WTC11 (cell line): ENCODE data around the gene NDUFA13. TPM values are rescaled to one million over a fixed set of nuclear protein-coding genes. Genes with fewer than 3 reads are reported as not detected.

Source experiments
- ATAC-seq: fragments of 200-7000 bp; cut with Tn5 transposase; 2 replicates; pipeline ENCODE4 v1.10.0; 2021; ENCODE audit warnings: mild to moderate bottlenecking, moderate library complexity
- CTCF ChIA-PET: fragments of 300-600 bp; sonication (Branson Sonifier 250); formaldehyde crosslinking; loops from one replicate; lab custom pipeline; 2021; ENCODE audit warnings: antibody characterized with exemption; lab: Charles Lee
- POLR2A ChIA-PET: fragments of 350-600 bp; sonication (Branson Sonifier 250); formaldehyde crosslinking; loops from one replicate; lab custom pipeline; 2021; ENCODE audit warnings: antibody characterized with exemption; lab: Charles Lee
- DNase-seq: peaks from one replicate; pipeline ENCODE4 v3.0.0; 2021; ENCODE audit warnings: low spot score
- H3K27ac Mint-ChIP-seq: 2 replicates; pipeline ENCODE4 v1.8.0; 2021; ENCODE audit warnings: mixed read lengths
- H3K27me3 Mint-ChIP-seq: 2 replicates; pipeline ENCODE4 v1.8.0; 2021; ENCODE audit warnings: low read depth, mild to moderate bottlenecking, moderate library complexity, mixed read lengths
- H3K36me3 Mint-ChIP-seq: 2 replicates; pipeline ENCODE4 v1.8.0; 2021; ENCODE audit warnings: mixed read lengths
- H3K4me1 Mint-ChIP-seq: 2 replicates; pipeline ENCODE4 v1.8.0; 2022; ENCODE audit warnings: mixed read lengths
- H3K4me3 Mint-ChIP-seq: 2 replicates; pipeline ENCODE4 v1.8.0; 2021; ENCODE audit warnings: mild to moderate bottlenecking, moderate library complexity, mixed read lengths
- H3K9me3 Mint-ChIP-seq: 2 replicates; pipeline ENCODE4 v1.8.0; 2021; ENCODE audit warnings: mixed read lengths
- ATF1 ChIP-seq: sonication (generic); formaldehyde crosslinking; IDR thresholded peaks from 2 replicates; pipeline ENCODE4 v1.8.1; 2023; ENCODE audit warnings: mild to moderate bottlenecking, moderate library complexity, missing genetic modification reagents
- EMX1 ChIP-seq: fragments of 250-450 bp; sonication (Bioruptor Pico); IDR thresholded peaks from 2 replicates; pipeline ENCODE4 v1.8.0; 2021; ENCODE audit warnings: mild to moderate bottlenecking
- GRHL2 ChIP-seq: fragments of 250-450 bp; sonication (Bioruptor Pico); IDR thresholded peaks from 2 replicates; pipeline ENCODE4 v1.8.0; 2022; ENCODE audit warnings: mild to moderate bottlenecking, moderate library complexity; ENCODE audit not compliant: insufficient replicate concordance, severe bottlenecking
- NFYB ChIP-seq: sonication (generic); formaldehyde crosslinking; conservative IDR thresholded peaks from 2 replicates; pipeline ENCODE4 v1.8.0; 2022; ENCODE audit warnings: low read depth, missing genetic modification reagents
- NR3C1 ChIP-seq: sonication (generic); formaldehyde crosslinking; conservative IDR thresholded peaks from 2 replicates; pipeline ENCODE4 v1.8.1; 2023; ENCODE audit warnings: low read depth, mild to moderate bottlenecking, missing genetic modification reagents
- ZNF416 ChIP-seq: fragments of 250-450 bp; sonication (Bioruptor Pico); IDR thresholded peaks from 2 replicates; pipeline ENCODE4 v1.9.0; 2021; ENCODE audit warnings: mild to moderate bottlenecking, inconsistent platforms
- ZNF423 ChIP-seq: fragments of 250-450 bp; sonication (Bioruptor Pico); IDR thresholded peaks from 2 replicates; pipeline ENCODE4 v2.1.2; 2022; ENCODE audit warnings: mild to moderate bottlenecking, moderate library complexity
- total RNA-seq: library from RNA; stranded (reverse); gene quantifications from 3 replicates; pipeline ENCODE4 v1.2.3, GENCODE V29; 2021
- TF ChIP-seq, protein P1 (sequence below): sonication (generic); formaldehyde crosslinking; conservative IDR thresholded peaks from 2 replicates; pipeline ENCODE4 v1.8.1; 2023; ENCODE audit warnings: mild to moderate bottlenecking, low read depth, missing genetic modification reagents, moderate library complexity
- TF ChIP-seq, protein P2 (sequence below): sonication (generic); formaldehyde crosslinking; IDR thresholded peaks from 2 replicates; pipeline ENCODE4 v1.8.1; 2022; ENCODE audit warnings: mild to moderate bottlenecking, missing genetic modification reagents, moderate library complexity, borderline replicate concordance
- TF ChIP-seq, protein P3 (sequence below): fragments of 200-600 bp; IDR thresholded peaks from 2 replicates; pipeline ENCODE4 v1.8.0; 2022; ENCODE audit warnings: antibody characterized with exemption
- TF ChIP-seq, protein P4 (sequence below): sonication (generic); formaldehyde crosslinking; IDR thresholded peaks from 2 replicates; pipeline ENCODE4 v1.8.0; 2022; ENCODE audit warnings: missing genetic modification reagents
- TF ChIP-seq, protein P5 (sequence below): sonication (generic); formaldehyde crosslinking; IDR thresholded peaks from 2 replicates; pipeline ENCODE4 v1.8.0; 2023; ENCODE audit warnings: mild to moderate bottlenecking, missing genetic modification reagents
- TF ChIP-seq, protein P6 (sequence below): sonication (generic); formaldehyde crosslinking; IDR thresholded peaks from 2 replicates; pipeline ENCODE4 v1.8.1; 2023; ENCODE audit warnings: mild to moderate bottlenecking, missing genetic modification reagents

NDUFA13 gene
- total RNA-seq, 1 experiment from 2014 or later: 519 TPM

DNA sequence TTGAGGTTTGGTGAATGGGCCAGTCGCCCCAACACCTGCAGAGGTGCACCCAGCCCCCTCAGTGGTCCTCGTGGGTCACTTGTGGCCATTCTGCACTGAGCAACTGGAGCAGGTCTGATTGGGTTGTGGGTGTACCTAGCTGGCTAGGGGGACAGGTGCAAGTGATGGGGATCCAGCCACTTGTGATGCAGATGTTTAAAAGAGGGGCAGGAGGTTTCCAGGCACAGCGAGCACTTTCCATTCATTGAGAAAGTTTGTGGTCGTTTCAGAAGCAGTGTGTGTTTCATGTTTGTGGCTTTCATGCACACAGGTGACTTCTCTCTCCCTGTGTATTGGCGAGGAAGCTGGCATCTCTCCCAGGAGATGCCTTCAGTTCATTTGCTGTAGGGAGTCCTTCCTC, 35.3 kb upstream of the NDUFA13 start (continued):
- TF ChIP-seq, protein P1, sequence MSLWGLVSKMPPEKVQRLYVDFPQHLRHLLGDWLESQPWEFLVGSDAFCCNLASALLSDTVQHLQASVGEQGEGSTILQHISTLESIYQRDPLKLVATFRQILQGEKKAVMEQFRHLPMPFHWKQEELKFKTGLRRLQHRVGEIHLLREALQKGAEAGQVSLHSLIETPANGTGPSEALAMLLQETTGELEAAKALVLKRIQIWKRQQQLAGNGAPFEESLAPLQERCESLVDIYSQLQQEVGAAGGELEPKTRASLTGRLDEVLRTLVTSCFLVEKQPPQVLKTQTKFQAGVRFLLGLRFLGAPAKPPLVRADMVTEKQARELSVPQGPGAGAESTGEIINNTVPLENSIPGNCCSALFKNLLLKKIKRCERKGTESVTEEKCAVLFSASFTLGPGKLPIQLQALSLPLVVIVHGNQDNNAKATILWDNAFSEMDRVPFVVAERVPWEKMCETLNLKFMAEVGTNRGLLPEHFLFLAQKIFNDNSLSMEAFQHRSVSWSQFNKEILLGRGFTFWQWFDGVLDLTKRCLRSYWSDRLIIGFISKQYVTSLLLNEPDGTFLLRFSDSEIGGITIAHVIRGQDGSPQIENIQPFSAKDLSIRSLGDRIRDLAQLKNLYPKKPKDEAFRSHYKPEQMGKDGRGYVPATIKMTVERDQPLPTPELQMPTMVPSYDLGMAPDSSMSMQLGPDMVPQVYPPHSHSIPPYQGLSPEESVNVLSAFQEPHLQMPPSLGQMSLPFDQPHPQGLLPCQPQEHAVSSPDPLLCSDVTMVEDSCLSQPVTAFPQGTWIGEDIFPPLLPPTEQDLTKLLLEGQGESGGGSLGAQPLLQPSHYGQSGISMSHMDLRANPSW (CRISPR knock-in tag): no peak

DNA sequence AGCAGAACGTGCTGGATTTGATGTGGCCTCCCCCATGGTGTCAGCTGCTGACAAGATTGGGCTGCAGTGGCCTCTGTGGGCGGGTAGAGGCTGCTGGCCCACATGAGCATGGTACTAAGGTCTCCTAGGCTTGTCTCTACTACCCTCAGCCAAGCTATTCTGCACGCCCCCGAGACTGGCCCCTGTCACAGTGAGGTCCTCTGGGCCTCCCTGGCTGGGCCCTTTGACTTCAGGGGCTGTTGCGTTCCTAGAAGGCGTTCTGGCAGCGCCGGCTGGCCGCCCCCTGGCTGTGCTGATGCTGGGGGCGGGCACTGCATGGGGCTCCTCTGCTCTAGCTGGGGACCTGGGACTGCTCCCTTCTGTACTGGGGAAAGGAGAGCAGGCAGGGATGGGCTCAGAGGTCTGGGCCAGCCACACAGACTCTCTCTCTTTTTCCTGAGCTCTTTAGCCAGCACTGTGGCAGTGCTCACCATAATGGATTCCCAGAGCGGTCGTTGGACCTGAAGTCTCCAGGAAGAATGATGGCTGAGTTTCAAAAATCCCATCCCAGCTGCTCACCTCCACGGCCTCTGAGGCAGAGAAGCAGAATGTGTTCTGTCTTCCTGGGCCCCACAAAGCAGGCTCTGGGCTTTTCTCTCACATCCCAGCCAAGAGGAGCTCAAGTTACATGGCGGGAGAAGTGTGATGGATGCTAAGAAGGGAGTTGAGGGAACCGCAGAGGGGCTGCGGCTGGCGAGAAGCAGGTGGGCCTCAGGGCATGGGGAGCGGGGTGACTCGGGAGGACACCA, 33.0 kb upstream of the NDUFA13 start:
- H3K27me3 Mint-ChIP-seq: no peaks in the 10 kb centered on the region
- no peak overlapping the region for H3K4me3 Mint-ChIP-seq
- H3K9me3 Mint-ChIP-seq: no peaks in the 10 kb centered on the region
- no peak for ATAC-seq
- H3K36me3 Mint-ChIP-seq: peaks cover 10% of the 10 kb centered on the region
- no peak for DNase-seq
- POLR2A ChIA-PET: no interaction called here
- H3K27ac Mint-ChIP-seq: peak overlapping the region; percentile 57
- H3K4me1 Mint-ChIP-seq: peaks cover 47% of the 10 kb centered on the region
- TF ChIP-seq ZNF423 (CRISPR knock-in tag): no peak
- TF ChIP-seq, protein P2, sequence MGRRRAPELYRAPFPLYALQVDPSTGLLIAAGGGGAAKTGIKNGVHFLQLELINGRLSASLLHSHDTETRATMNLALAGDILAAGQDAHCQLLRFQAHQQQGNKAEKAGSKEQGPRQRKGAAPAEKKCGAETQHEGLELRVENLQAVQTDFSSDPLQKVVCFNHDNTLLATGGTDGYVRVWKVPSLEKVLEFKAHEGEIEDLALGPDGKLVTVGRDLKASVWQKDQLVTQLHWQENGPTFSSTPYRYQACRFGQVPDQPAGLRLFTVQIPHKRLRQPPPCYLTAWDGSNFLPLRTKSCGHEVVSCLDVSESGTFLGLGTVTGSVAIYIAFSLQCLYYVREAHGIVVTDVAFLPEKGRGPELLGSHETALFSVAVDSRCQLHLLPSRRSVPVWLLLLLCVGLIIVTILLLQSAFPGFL (CRISPR knock-in tag): no peak
- TF ChIP-seq, protein P3, sequence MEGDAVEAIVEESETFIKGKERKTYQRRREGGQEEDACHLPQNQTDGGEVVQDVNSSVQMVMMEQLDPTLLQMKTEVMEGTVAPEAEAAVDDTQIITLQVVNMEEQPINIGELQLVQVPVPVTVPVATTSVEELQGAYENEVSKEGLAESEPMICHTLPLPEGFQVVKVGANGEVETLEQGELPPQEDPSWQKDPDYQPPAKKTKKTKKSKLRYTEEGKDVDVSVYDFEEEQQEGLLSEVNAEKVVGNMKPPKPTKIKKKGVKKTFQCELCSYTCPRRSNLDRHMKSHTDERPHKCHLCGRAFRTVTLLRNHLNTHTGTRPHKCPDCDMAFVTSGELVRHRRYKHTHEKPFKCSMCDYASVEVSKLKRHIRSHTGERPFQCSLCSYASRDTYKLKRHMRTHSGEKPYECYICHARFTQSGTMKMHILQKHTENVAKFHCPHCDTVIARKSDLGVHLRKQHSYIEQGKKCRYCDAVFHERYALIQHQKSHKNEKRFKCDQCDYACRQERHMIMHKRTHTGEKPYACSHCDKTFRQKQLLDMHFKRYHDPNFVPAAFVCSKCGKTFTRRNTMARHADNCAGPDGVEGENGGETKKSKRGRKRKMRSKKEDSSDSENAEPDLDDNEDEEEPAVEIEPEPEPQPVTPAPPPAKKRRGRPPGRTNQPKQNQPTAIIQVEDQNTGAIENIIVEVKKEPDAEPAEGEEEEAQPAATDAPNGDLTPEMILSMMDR: no peak
- no peak for TF ChIP-seq NR3C1 (CRISPR knock-in tag)
- TF ChIP-seq GRHL2 (CRISPR knock-in tag): no peak
- no peak for TF ChIP-seq EMX1 (CRISPR knock-in tag)
- no peak for TF ChIP-seq ZNF416 (CRISPR knock-in tag)
- TF ChIP-seq ATF1 (CRISPR knock-in tag): no peak
- TF ChIP-seq, protein P4, sequence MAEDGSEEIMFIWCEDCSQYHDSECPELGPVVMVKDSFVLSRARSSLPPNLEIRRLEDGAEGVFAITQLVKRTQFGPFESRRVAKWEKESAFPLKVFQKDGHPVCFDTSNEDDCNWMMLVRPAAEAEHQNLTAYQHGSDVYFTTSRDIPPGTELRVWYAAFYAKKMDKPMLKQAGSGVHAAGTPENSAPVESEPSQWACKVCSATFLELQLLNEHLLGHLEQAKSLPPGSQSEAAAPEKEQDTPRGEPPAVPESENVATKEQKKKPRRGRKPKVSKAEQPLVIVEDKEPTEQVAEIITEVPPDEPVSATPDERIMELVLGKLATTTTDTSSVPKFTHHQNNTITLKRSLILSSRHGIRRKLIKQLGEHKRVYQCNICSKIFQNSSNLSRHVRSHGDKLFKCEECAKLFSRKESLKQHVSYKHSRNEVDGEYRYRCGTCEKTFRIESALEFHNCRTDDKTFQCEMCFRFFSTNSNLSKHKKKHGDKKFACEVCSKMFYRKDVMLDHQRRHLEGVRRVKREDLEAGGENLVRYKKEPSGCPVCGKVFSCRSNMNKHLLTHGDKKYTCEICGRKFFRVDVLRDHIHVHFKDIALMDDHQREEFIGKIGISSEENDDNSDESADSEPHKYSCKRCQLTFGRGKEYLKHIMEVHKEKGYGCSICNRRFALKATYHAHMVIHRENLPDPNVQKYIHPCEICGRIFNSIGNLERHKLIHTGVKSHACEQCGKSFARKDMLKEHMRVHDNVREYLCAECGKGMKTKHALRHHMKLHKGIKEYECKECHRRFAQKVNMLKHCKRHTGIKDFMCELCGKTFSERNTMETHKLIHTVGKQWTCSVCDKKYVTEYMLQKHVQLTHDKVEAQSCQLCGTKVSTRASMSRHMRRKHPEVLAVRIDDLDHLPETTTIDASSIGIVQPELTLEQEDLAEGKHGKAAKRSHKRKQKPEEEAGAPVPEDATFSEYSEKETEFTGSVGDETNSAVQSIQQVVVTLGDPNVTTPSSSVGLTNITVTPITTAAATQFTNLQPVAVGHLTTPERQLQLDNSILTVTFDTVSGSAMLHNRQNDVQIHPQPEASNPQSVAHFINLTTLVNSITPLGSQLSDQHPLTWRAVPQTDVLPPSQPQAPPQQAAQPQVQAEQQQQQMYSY: no peak
- TF ChIP-seq, protein P5, sequence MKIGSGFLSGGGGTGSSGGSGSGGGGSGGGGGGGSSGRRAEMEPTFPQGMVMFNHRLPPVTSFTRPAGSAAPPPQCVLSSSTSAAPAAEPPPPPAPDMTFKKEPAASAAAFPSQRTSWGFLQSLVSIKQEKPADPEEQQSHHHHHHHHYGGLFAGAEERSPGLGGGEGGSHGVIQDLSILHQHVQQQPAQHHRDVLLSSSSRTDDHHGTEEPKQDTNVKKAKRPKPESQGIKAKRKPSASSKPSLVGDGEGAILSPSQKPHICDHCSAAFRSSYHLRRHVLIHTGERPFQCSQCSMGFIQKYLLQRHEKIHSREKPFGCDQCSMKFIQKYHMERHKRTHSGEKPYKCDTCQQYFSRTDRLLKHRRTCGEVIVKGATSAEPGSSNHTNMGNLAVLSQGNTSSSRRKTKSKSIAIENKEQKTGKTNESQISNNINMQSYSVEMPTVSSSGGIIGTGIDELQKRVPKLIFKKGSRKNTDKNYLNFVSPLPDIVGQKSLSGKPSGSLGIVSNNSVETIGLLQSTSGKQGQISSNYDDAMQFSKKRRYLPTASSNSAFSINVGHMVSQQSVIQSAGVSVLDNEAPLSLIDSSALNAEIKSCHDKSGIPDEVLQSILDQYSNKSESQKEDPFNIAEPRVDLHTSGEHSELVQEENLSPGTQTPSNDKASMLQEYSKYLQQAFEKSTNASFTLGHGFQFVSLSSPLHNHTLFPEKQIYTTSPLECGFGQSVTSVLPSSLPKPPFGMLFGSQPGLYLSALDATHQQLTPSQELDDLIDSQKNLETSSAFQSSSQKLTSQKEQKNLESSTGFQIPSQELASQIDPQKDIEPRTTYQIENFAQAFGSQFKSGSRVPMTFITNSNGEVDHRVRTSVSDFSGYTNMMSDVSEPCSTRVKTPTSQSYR (CRISPR knock-in tag): no peak
- TF ChIP-seq, protein P6, sequence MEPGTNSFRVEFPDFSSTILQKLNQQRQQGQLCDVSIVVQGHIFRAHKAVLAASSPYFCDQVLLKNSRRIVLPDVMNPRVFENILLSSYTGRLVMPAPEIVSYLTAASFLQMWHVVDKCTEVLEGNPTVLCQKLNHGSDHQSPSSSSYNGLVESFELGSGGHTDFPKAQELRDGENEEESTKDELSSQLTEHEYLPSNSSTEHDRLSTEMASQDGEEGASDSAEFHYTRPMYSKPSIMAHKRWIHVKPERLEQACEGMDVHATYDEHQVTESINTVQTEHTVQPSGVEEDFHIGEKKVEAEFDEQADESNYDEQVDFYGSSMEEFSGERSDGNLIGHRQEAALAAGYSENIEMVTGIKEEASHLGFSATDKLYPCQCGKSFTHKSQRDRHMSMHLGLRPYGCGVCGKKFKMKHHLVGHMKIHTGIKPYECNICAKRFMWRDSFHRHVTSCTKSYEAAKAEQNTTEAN (CRISPR knock-in tag): no peak
- TF ChIP-seq NFYB: no peak
- CTCF ChIA-PET: interaction anchor here (1.3 kb wide), 1 partner anchor 116 kb away, joined by 6 read pairs; no protein-coding TSS in a partner anchor
